HG03025 (cell line): ENCODE measurements around the gene SDR9C7.
"Not testable (repeated sequence)": the region's sequence is repeated elsewhere in the genome, so short reads cannot be mapped to it uniquely, and the experiment has no call there.

ENCODE experiments used
- ATAC-seq: cut with Tn5 transposase; IDR thresholded peaks from one replicate; pipeline ENCODE4 v1.9.1; 2021; ENCODE audit warnings: mild to moderate bottlenecking, moderate library complexity; ENCODE audit not compliant: unreplicated experiment, low FRiP score

Gene SDR9C7

GRCh38 chr12:56880125-56880992, 53.8 kb downstream of the SDR9C7 start:
- no peak for ATAC-seq

GRCh38 chr12:56879240-56880124, 54.7 kb downstream of the SDR9C7 start:
- ATAC-seq: not testable (repeated sequence)

GRCh38 chr12:56878010-56878339, 56.2 kb downstream of the SDR9C7 start:
- ATAC-seq: no peak

GRCh38 chr12:56877195-56878009, 56.8 kb downstream of the SDR9C7 start:
- ATAC-seq: no peak

GRCh38 chr12:56874821-56875220, 59.4 kb downstream of the SDR9C7 start:
- no peak for ATAC-seq

GRCh38 chr12:56873382-56873781, 60.8 kb downstream of the SDR9C7 start:
- no peak for ATAC-seq
